ENCODE data around the gene IZUMO4. TPM values are rescaled to one million over a fixed set of nuclear protein-coding genes. Genes with fewer than 3 reads are reported as not detected.
A peak's percentile ranks its signal among the peaks of the same experiment; 100 is the strongest.

Gene IZUMO4
- total and polyA plus RNA-seq, 4 donors = 5.0 to 9.8 (median 7.3) TPM

DNA sequence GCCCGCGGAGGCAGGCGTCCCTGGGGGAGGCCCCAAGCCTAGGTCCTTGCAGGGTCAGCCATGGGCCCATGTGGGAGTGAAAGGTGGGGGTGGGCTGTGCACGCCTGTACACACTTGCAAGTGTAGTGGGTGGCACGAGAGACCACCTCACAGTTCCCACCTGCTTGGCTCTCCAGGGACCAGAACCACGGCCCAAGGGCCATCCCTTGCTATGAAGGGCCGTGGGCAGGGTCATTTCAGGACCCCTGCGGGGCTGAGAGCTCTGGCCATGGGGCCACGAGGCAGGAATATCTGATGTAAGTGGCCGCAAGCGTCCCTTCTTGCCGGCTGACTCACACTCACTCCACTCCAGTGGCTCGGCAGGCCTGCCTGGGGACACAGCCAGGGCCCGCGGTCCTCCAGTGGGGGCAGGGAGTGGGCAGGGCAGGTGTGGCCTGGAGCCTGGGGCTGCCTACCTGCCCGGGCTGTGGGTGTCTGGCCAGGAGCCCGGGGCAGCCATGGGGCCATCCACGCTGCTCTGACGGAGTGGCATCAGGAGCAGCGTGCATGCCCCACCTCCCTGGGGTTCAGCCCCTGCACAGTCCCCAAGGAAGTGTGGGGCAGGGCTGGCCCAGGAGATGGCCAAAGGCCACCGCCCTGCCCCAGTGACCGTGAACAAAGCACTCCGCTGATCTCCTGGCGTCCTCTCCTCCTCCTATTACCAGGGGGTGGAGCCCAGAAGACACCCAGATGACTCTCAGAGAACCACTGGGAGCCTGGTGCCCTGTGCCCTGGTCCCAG is 37.1 kb upstream of the IZUMO4 start:
- Histone ChIP-seq H3K36me3 (ENCODE audit: control insufficient read depth in 4 of 4, insufficient read depth in 4 of 4, low read length in 4 of 4) (no peaks in the 10 kb centered on the region), H3K9ac (ENCODE audit: insufficient read depth in 1 of 2, low read length in 2 of 2) (peak overlapping the region in 1 of 2 donors; percentile 47), H3K27me3 (ENCODE audit: control insufficient read depth in 3 of 3, insufficient read depth in 3 of 3, low read length in 2 of 3) (no peaks in the 10 kb centered on the region), H3K4me1 (ENCODE audit: control insufficient read depth in 5 of 5, insufficient read depth in 5 of 5, low read length in 5 of 5) (peaks cover 5 to 46% (median 29%) of the 10 kb centered on the region in 5 donors), H3K27ac (ENCODE audit: low read depth in 1 of 2, low read length in 1 of 2) (peak overlapping the region; percentile 97 to 98), H3K9me3 (ENCODE audit: control insufficient read depth in 4 of 4, insufficient read depth in 3 of 4, low read length in 3 of 4) (no peaks in the 10 kb centered on the region), H3K4me3 (no peak overlapping the region)
- ATAC-seq (ENCODE audit: insufficient read depth, low FRiP score) (peak; percentile 43), DNase-seq (peak in 1 of 3 donors; percentile 33)
- WGBS, 2 donors = 46 to 74% methylated on average over 24 of the region's 24 CpGs
- TF ChIP-seq, protein P1, sequence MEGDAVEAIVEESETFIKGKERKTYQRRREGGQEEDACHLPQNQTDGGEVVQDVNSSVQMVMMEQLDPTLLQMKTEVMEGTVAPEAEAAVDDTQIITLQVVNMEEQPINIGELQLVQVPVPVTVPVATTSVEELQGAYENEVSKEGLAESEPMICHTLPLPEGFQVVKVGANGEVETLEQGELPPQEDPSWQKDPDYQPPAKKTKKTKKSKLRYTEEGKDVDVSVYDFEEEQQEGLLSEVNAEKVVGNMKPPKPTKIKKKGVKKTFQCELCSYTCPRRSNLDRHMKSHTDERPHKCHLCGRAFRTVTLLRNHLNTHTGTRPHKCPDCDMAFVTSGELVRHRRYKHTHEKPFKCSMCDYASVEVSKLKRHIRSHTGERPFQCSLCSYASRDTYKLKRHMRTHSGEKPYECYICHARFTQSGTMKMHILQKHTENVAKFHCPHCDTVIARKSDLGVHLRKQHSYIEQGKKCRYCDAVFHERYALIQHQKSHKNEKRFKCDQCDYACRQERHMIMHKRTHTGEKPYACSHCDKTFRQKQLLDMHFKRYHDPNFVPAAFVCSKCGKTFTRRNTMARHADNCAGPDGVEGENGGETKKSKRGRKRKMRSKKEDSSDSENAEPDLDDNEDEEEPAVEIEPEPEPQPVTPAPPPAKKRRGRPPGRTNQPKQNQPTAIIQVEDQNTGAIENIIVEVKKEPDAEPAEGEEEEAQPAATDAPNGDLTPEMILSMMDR (IDR thresholded peaks at IDR 0.05; ENCODE audit: control extremely low read depth, extremely low read depth) = no peak

DNA sequence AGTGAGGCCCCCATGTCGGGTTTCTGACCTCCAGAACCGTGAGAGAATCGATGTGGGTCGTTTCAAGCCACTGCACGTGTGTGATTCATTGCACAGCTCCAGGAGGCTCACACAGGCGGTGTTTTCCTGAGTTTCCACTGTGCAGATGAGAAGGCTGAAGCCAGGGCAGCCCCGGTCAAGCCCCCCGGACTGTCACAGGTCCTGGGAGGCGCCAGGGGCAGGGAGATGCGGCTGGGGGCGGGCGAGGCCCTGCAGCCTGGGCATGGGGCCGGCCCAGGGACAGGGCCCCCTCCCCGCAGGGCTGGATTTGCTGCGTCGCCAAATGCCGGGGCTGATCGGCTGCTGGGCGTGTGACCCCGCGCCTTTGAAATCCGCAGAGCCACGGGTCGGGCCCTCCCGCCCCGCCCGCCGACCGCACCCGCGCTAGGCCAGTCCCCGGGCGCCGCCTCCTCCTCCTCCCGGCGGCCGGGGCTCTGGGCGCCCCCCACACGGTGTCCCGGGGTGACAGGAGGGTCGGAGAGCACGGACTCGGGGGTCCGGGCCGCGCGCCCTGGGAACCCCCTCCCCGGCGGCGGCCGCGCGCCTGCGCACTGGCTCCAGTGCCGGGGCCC is 35.7 kb upstream of the IZUMO4 start:
- TF ChIP-seq, protein P1 (IDR thresholded peaks at IDR 0.05; ENCODE audit: control extremely low read depth, extremely low read depth) = no peak
- H3K27me3 ChIP-seq (ENCODE audit: control insufficient read depth in 3 of 3, insufficient read depth in 3 of 3, low read length in 2 of 3) = no peaks in the 10 kb centered on the region
- DNase-seq (peak in 1 of 3 donors; percentile 84), ATAC-seq (ENCODE audit: insufficient read depth, low FRiP score) (peak; percentile 39)
- peaks cover 5 to 45% (median 26%) of the 10 kb centered on the region in 5 donors for H3K4me1 ChIP-seq (ENCODE audit: control insufficient read depth in 5 of 5, insufficient read depth in 5 of 5, low read length in 5 of 5)
- no peaks in the 10 kb centered on the region for H3K9me3 ChIP-seq (ENCODE audit: control insufficient read depth in 4 of 4, insufficient read depth in 3 of 4, low read length in 3 of 4)
- peak overlapping the region; percentile 39 to 88 for H3K9ac ChIP-seq (ENCODE audit: insufficient read depth in 1 of 2, low read length in 2 of 2)
- 1 to 2% methylated on average over 18 to 55 of the region's 55 CpGs for WGBS, 2 donors
- H3K4me3 ChIP-seq = peak overlapping the region; percentile 62
- H3K36me3 ChIP-seq (ENCODE audit: control insufficient read depth in 4 of 4, insufficient read depth in 4 of 4, low read length in 4 of 4) = no peaks in the 10 kb centered on the region
- H3K27ac ChIP-seq (ENCODE audit: low read depth in 1 of 2, low read length in 1 of 2) = peak overlapping the region; percentile 97 to 98

DNA sequence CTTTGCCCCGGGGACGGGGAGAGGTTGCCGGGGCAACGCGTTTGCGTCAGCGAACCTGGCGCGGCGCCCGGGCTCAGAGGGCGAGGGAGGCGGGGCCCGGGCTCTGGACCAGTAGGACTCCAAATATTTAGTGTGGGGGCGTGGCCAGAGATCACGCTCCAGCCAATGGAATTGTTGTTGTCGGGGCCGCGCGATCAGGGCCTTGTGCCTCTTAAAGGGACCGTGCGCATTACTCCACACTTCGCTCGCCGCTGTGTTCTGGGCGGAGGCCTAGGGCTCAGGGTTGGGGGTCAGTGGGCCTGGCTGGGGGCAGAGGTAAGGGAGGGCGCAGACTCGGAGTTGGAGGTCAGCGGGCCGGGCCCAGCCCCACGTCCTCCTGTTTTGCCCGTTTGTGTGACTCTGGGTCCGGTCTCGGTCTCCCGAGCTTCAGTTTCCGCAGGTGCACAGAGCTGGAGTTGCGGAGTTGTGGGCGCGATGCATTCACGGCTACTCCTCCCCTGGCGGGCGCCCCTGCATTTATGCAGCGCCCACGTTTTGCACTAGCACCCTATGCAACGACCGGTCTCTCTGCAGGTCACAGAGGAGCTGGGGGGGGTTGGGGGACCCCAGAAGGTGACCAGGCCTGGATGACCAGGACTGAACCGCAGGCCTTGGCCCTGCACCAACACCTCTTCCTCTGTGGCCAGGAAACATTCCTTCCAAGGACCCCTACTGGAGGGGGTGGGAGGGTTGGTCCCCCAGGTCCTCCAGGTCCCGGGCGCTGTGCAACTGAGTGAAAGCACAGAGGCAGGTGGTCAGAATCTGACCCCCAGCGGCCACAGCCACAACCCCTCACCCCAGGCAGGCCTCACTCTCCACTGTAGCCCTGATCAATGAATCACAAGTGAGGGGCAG is 35.0 kb upstream of the IZUMO4 start:
- peaks cover 5 to 41% (median 20%) of the 10 kb centered on the region in 5 donors for H3K4me1 ChIP-seq (ENCODE audit: control insufficient read depth in 5 of 5, insufficient read depth in 5 of 5, low read length in 5 of 5)
- H3K4me3 ChIP-seq = peak overlapping the region; percentile 62
- H3K9me3 ChIP-seq (ENCODE audit: control insufficient read depth in 4 of 4, insufficient read depth in 3 of 4, low read length in 3 of 4) = no peaks in the 10 kb centered on the region
- TF ChIP-seq, protein P1 (IDR thresholded peaks at IDR 0.05; ENCODE audit: control extremely low read depth, extremely low read depth) = no peak
- WGBS, 2 donors = 2% methylated on average over 45 to 50 of the region's 50 CpGs
- DNase-seq = peak; percentile 99
- H3K27me3 ChIP-seq (ENCODE audit: control insufficient read depth in 3 of 3, insufficient read depth in 3 of 3, low read length in 2 of 3) = no peaks in the 10 kb centered on the region
- peak; percentile 94 for ATAC-seq (ENCODE audit: insufficient read depth, low FRiP score)
- H3K36me3 ChIP-seq (ENCODE audit: control insufficient read depth in 4 of 4, insufficient read depth in 4 of 4, low read length in 4 of 4) = no peaks in the 10 kb centered on the region
- H3K9ac ChIP-seq (ENCODE audit: insufficient read depth in 1 of 2, low read length in 2 of 2) = peak overlapping the region; percentile 68 to 80
- peak overlapping the region; percentile 97 to 98 for H3K27ac ChIP-seq (ENCODE audit: low read depth in 1 of 2, low read length in 1 of 2)
